ENCODE results near the gene SBF2.

DNA sequence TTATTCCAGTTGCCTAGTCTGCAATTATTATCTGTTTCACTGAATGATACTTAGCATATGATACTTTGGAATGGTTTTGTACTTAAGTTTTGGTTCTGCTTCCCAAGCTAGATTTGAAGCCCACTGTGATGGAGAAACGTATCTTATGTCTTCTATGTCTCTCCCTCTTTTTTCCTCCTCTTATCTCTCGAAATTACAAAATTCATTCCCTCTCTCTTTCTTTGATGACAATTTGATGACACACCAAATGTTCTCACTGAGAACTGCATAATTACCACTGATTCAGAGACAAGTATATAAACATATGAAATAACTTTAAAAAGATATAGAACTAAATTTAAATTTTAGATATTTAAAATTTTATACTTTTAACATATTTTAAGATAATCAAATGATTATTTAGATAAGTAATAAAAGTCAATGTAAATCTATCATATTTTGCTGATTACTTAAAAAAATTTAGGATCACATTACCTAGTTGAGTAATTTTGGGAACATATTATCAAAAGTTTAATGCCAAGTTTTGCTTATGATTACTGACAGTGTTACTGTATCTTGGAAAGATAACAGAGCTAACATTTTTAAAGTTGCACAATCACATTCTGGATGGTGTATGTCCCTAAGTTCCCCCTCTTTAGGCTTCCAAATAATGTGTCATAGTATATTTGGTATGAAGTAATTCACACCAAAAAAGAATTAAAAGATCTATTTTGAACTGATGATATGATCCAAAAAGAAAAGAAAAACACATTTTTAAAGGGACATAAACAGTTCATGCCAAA, 255.3 kb downstream of the SBF2 start:
- TF ChIP-seq, protein P1, sequence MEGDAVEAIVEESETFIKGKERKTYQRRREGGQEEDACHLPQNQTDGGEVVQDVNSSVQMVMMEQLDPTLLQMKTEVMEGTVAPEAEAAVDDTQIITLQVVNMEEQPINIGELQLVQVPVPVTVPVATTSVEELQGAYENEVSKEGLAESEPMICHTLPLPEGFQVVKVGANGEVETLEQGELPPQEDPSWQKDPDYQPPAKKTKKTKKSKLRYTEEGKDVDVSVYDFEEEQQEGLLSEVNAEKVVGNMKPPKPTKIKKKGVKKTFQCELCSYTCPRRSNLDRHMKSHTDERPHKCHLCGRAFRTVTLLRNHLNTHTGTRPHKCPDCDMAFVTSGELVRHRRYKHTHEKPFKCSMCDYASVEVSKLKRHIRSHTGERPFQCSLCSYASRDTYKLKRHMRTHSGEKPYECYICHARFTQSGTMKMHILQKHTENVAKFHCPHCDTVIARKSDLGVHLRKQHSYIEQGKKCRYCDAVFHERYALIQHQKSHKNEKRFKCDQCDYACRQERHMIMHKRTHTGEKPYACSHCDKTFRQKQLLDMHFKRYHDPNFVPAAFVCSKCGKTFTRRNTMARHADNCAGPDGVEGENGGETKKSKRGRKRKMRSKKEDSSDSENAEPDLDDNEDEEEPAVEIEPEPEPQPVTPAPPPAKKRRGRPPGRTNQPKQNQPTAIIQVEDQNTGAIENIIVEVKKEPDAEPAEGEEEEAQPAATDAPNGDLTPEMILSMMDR (IDR thresholded peaks at IDR 0.05 in 8 of 11, conservative IDR thresholded peaks at IDR 0.05 in 3 of 11): no peak
- no peak for TF ChIP-seq POLR2A (IDR thresholded peaks at IDR 0.05)

Data from spleen (tissue), 7 donors.